ACHN (cell line): Measurements from ENCODE around the gene UCP2.
A peak's percentile ranks its signal among the peaks of the same experiment; 100 is the strongest.

ENCODE experiments used
- DNase-seq: peaks from one replicate; pipeline ENCODE4 v3.0.0-alpha.2; 2015
- in situ Hi-C: cut with HindIII; loops from 2 replicates; pipeline ENCODE4 v1.10.0; 2017; ENCODE audit warnings: low sequenced_read_pairs, low pct_ligation_motif_present, low pct_unique_long_range_greater_than_20kb

The UCP2 gene

DNA sequence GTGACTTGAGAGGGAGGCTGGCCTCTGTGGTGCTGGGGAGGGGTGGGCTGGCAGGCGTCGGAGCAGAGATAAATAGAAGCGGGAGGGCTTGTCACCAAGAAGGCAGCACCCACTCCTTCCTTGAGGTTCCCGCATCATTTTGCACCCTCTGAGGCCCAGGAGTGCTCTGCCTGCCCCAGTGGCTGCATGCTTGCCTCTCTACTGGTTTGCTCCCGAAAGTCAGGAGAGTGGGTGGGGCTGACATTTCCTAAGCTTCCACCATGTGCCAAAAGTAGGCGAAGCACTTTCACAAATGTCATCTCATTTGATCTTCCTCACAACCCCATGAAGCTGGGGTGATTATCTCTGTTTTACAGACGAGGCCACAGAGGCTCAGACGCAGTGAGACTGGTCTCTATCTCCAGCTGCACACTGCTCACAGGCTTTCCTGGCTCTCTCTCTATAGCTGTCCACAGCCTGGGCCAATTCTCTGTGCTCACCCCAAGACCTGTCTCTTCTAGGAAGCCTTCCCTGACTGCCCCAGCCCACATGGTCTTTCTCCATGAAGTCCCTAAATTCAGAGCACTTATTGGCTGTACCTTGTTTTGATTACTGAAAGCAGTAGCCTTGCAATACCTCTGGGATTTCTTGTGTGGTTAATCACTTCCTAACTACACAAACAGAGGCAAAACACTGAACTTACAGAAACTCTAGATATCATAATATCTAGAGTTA, 28.9 kb upstream of the UCP2 start:
- DNase-seq = no peak
- in situ Hi-C loops = no loop called here

DNA sequence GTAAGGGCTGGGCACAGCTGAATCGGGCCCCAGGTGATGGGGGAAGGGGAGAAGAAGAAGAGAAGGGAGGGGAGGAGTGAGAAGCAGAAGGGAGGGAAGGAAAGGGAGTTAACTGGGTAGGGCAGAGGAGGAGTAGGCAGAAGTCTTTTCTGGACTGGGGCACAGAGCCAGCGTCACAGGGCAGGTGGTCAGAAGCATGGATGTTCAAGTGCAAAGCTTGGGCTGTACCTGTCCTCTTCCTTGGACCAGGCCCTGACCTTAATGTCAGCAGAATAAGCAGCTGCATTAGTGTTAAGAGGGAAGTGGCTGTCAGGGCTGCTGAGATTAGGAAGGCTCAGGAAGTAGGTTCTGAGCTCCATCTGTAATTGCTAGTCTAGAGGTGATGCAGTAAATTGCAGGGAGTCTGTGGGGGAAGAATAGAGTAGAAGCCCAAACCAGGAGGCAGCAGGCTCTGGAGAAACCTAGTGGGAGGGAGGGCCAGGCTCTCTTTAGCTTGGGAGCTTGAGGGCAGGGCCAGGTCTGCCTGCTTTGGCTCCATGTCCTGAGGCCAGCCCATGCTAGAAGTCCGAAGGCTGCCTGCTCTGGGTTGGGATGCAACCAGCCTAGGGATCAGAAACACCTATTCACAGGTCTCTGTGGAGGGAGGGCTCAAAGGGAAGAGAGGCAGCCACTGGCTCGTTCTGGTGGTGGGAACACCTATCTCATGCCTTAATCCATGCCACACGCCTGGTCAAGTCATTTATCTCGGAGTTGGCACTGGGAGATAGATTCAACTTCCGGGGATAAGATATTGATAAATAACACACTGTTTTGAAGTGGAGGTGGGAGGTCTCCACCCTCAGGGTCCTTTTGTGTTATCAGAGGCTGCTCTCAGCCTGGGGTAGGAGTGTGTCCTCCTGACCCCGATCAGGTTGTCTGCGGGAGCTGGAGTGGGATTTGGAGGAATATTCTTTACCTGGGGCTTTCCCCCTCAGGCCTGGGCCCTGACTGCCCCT, 28.0 kb upstream of the UCP2 start:
- no peak for DNase-seq
- in situ Hi-C loops = no loop called here

DNA sequence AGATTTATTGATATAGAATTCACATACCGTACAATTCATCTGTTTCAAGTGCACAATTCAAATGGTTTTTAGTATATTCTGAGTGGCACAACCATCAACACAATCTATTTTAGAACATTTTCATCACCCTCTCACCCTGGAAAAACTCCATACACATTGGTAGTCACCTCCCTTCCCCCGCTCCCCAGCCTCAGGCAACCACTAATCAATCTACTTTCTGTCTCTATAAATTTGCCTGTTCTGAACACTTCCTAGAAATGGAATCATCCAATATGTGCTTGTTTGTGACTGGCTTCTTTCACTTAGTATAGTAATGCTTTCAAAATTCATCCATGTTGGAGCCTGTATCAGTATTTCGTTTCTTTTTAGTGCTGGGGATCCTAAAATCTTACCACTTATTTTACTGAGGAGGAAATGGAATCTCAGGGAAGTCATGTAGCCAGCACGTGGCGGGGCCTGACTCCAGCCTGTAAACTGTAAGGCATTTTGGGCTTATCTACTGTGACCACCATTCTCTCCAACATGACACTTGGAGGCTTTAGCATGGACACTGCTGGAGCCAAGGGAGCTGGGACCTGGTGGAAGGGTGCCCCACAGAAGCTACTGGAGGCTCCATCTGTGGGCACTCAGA, 27.1 kb upstream of the UCP2 start:
- DNase-seq = no peak
- in situ Hi-C loops = no loop called here

DNA sequence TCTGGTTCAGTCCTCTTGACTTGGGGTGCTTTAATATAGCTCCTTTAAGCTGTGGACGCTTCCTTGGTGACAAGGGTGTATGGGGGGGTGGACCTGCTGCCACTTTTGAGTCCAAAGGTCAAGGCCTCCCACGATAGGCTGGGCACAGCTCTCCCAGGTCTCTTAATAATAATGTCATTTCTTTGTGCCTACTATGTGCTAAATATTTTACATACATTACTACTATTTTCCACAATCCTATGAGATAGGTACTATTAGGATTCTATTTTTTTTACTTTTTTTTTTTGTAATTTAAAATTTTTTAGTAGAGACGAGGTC, 26.5 kb upstream of the UCP2 start:
- DNase-seq = no peak
- in situ Hi-C loops = no loop called here

DNA sequence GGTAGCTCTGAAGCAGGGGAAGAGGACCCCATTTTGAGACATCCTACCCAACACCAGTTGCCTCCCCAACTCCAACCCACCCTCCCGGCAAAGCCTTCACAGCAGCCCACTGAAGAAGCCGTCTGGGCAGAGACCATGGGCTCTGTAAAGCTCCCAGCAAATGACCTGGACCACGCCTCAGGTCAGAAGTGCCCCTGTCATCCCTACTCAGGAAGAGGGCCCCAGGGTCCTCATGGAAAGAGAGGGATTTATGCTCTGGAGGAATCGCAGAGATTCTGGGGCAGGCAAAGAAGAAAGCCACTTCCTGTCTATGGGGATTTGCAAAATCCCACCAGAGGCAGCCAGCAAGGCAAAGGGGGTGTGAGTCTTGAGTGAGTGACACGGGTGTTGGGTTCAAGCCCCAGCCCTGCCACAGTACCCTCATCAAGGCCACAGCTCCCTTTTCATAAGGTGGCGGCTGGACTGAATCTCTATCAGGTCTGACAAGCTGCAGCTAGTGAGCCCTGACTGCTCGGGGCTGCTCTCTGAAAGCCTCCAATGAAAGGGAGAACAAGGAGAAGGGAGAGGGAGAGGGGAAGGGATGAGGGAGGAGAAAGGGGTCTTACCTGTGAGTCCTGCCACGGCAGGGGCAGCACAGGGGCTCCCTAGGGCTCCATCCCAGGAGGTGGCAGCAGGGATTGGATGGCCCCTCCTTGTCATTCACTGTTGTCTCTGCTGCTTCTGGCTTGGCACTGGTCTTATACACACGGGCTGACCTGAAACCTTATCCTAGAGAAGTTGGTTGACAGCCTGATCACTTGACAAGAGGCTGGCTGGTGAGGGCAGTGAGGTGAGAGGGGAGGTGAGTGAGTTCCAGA, 26.0 kb upstream of the UCP2 start, which contains the start of gene UCP3:
Gene UCP3 (minus strand): TSS at position 713 of the 857 bp plus-strand sequence. CDS start 2,043 bp downstream, outside the sequence.
- no peak for DNase-seq
- in situ Hi-C loops = no loop called here

DNA sequence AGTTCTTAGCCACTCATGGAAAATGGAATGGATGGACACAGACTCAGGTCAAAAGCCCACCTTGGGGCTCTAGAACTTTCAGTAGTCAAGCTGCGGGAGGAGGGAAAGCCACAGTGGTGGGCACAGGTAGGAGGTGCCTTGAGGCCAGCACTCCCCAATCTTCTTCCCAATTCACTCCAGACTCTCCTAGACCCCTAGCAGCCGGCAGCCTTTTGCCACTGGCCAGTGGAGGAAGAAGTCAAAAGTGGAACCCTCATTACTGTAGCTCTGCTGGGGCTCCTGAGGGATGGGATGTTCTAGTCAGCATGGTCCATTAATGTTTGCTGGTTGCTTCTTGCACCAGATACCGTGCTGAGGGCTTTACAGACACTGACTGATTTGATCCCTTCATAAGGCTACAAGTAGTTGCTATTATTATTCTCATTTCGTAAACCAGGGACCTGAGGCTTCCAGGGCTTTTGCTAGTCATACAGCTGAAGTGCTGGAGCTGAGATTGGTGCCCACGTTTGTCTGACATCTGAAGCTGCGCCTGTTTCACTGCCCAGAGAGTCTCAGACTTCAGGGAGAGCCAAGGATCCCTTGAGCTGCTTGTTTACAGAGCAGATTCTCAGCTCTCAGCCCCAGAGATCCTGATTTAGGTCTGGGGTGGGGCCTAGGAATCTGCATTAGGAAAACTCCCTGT, 25.2 kb upstream of the UCP2 start:
- in situ Hi-C loops = no loop called here
- DNase-seq = no peak

DNA sequence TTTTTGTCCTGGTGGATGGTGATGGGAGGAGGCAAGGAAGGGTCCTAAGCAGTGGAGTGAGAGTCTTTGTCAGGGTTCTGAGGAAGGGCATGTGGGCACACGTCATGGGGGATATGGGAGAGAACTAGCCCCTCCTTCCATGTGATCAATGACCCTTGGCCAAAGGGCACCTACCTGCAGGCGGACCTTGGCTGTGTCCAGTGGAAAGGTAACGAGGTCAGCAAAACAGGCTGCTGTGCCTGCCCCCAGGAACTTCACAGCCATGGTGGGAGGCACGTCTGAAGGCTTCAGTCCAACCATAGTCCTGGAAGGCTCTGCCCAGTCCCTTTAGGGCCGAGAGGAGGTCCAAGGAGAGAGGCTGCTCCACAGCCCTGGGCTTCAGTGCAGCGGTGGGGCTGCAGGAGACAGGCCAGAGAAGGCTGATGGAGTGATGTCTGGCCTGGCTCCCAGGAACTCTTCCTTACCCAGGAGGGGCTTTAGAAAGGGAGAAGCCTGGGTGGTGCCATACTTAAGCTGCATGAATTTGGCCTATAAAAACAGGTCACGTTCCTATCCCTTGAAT, 24.2 kb upstream of the UCP2 start:
- in situ Hi-C loops = no loop called here
- DNase-seq = no peak

DNA sequence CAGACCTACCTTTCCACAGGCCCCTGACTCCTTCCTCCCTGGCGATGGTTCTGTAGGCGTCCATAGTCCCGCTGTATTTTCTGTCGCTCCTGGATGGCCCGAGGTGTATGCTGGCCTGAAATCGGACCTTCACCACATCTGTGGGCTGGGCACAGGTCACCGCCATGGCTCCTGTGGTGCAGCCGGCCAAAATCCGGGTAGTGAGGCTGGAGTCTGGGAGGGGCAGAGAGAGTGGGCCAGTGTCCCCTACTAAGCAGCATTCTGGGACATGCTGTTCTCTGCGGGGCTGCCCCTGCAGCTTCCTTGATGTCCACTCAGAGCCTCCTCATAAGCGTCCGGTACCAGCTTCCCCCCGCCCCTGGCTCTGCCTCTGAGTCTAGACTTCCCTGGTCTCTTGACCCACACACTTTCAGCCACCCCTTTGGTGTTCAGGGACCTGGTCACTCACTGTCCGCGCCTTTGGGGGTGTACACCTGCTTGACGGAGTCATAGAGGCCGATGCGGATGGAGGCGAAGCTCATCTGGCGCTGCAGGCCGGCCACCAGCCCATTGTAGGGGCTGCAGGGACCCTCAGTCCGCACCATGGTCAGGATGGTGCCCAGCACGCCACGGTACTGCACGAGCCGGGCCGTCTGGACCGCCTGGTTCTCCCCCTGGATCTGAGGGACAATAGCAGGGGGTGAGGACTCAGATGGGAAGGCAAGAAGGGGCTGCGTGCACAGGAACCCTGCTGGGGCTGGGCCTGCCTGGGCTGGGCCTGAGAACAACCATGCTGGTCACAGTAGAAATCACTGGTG, 23.3 kb upstream of the UCP2 start:
- in situ Hi-C loops = no loop called here

DNA sequence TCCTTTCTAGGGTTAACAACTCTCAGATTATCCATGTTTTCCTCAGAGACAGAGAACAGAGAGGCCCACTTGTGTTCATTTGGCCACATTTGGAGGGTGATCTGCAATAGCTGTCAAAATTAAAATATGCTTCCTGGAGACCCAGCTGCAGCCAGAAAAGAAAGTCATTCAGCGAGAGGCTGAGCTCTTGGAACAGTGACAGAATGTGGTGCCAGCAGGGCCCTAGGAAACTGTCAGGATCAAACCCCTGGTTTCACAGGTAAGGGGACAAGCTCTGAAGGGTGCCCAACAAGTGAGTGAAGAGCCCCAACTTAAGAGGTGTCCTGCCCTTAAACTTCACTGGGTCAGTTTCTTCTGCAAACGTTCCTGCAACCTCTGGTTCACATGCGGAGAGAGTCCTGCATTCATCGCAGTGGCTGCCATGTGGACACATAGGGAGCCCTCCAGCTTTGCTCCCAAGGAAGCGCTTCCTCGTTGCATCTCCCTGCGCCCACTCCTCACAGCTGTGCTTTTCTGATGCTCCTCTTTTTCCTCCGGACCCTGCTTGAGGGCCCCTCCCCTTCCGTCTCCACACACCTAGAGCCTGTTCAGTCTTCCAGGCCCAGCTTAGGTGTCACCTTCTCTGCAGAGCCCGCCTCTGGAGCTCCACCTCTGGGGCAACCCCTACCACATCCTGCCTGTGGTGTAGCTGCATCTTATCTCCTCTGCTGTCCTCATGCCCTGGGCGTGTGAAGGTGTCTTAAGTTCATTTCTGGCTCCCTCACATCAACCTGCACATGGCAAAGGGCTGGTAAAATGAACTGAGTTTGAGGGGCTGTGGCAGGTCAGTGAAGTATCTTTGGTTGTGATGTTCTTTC, 22.3 kb upstream of the UCP2 start:
- in situ Hi-C loops = no loop called here

More for the DNA sequence above, 23.3 kb upstream of the UCP2 start:
- no peak for DNase-seq

DNA sequence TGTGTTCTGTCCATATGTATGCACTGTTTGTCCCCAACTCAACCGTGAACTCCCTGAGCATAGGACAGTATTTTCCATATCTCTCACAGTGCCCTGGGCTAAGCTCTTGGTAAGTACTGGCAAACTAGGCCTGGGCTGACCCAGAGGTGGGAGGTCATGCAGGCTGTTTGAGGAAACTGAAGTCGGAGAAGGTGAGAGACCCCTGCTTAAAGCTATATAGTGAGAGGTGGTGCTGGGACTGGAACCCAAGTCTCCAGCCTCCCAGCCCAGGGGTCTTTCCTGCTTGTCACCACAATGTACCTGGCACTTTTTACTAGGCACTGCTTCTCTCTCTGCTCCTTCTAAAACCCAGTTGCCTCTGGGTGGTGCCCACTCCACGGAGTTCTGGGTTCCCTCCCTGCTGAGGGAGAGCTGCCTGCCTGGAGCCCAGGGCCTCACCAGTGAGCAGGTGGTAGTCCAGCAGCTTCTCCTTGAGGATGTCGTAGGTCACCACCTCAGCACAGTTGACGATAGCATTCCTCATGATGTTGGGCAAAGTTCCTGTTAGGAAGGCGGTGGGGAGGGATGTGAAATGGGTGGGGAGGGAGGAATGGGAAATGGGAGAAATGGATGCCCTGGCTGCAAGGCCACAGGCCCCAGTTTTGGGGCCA, 21.5 kb upstream of the UCP2 start:
- in situ Hi-C loops = no loop called here
- no peak for DNase-seq

More for the DNA sequence above, 22.3 kb upstream of the UCP2 start:
- no peak for DNase-seq

DNA sequence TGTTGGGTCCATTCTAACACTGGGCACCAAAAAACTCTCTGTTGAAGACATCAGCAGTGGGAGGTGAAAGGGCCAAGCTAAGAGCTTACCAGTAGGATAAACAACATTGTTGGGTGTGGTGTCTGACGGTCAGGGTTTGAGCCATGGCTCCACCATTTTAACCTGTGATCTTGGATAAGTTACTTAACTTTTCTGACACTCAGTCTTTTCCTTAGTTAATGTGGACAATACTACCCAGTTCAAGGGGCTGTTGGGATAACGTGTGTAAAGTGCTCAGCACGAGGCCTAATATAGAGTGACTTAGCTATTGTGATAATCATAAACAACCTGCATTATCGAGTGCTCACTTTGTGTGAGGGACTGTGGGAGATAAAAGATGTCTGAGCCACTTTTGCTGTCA, 20.2 kb upstream of the UCP2 start:
- in situ Hi-C loops = no loop called here
- DNase-seq = no peak

DNA sequence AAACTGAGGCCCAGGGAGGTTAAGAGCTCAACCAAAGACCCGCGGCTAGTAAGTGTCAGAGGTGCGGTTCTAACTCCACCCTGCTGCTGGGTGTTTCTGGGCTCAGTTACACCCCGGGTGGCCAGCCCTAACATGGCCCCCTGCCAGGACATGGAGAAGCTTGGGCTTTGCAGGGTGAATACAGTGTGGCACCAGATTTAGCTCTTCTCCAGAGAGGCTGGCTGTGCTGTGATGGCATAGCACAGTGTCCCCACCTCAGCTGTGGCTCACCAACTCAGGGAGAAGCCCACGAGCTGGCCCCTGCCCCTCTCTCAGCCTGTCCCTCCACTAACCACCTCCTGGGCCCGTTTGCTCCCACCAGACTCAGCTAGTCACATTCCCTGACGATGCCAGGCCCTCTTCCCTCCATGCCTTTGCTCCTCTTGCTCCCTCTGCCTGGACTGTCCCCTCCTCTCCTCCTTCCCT, 19.2 kb upstream of the UCP2 start:
- no peak for DNase-seq
- in situ Hi-C loops = no loop called here

DNA sequence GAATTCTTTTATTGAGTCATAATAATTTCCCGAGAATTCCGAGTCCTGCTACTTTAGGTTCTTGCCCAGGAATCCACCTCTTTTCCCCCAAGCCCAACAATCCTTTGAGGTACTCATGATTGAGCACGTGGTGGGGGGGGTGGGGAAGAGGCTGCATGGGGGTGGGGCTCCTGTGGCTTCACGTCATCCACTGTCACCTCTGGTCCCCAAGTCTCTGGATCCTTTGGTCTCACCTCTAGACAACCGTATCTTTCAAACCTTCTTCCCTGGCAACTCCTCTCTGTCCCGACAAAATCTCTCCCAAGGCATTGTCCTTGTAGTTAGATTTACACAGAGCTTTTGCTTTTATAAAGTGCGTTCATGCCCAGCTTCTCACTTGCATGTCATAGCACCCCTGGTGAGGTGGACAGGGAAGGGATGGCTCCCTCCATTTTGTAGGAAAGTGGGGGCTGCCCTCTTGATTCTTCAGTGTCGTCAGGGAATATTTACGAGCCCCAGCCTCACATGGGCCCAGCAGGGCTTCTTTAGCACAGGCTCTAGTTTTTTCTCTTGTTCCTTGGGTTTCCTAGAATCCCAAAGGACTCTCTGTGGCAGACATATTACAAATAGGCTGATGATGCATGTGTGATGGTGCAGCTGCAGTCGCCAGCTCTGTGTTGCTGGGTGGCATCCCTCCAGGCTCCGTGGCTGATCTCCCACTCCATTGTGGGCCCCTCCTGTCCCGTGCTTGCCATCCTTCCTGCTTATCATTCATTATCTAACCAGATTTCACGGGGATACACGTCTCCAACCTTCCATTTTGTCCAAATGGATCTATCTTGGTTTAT, 17.9 kb upstream of the UCP2 start:
- DNase-seq = no peak
- in situ Hi-C loops = no loop called here

DNA sequence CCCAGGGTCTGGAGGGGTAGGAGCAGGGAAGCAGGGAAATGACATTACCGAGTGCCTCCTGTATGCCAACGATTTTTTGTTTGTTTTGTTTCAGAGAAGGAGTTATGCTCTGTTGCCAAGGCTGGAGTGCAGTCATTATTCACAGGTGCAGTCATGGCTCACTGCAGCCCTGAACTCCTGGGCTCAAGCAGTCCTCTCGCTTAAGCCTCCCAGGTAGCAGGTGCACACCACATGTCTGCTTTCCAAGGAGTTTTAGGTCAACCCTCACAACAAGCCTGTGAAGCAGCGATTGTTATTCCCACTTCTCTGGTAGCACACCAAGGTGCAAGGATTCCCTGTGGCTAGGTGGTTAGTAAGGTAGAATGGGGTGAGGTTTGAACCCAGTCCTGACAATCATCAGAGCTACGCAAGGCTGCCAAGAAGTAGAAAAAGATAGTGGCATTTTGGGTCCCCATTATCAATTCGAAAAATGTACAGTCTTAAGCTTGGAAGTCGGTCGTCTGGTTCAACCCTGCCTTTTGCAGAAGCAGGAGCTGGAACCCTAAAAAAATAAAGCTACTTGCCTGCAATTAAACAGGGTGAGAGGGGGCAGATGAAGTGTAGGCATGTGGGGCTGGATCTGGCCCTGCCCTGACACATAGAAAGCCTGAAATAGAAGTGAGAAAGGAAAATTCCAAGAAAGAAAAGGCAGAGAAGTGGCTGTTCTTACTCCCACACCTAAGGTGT, 17.1 kb upstream of the UCP2 start:
- DNase-seq = peak; percentile 37
- in situ Hi-C loops = no loop called here
